PC-3 (cell line): Measurements from ENCODE around the gene SOD1. TPM values are rescaled to one million over a fixed set of nuclear protein-coding genes. Genes with fewer than 3 reads are reported as not detected.

Experiments
- ATAC-seq: fragments of 200-7000 bp; cut with Tn5 transposase; 2 replicates; pipeline ENCODE4 v1.9.1; 2020; ENCODE audit warnings: mild to moderate bottlenecking, moderate library complexity
- BruUV-seq: library from RNA; stranded (reverse); fragments of 400-500 nt; replicated peaks from 2 replicates; lab custom pipeline; 2021; lab: Mats Ljungman, UMichigan
- CTCF ChIA-PET: fragments of 300-600 bp; sonication (Branson Sonifier 250); formaldehyde crosslinking; loops from one replicate; lab custom pipeline; 2022; ENCODE audit warnings: antibody characterized with exemption; lab: Charles Lee
- POLR2A ChIA-PET: fragments of 300-600 bp; sonication (Branson Sonifier 250); formaldehyde crosslinking; loops from one replicate; lab custom pipeline; 2022; ENCODE audit warnings: antibody characterized with exemption; ENCODE audit not compliant: unreplicated experiment; lab: Charles Lee
- DNase-seq: peaks from one replicate; pipeline ENCODE4 v3.0.0-alpha.2; 2015
- H2AFZ ChIP-seq: fragments of 300-600 bp; sonication (generic); 2 replicates; pipeline ENCODE4 v1.6.0; 2016; ENCODE audit warnings: antibody characterized with exemption, low read length
- H3F3A ChIP-seq: fragments of 300-600 bp; sonication (generic); one replicate; pipeline ENCODE4 v1.6.0; 2017; ENCODE audit warnings: antibody characterized with exemption, low read length, control low read depth, mild to moderate bottlenecking; ENCODE audit not compliant: unreplicated experiment
- H3K27ac ChIP-seq: fragments of 300-600 bp; sonication (generic); 2 replicates; pipeline ENCODE4 v1.5.1; 2016; ENCODE audit warnings: mild to moderate bottlenecking, low read length
- H3K27me3 ChIP-seq: fragments of 300-600 bp; sonication (generic); 2 replicates; pipeline ENCODE4 v1.6.1; 2016; ENCODE audit warnings: low read length, mixed read lengths
- H3K36me3 ChIP-seq: fragments of 300-600 bp; sonication (generic); 2 replicates; pipeline ENCODE4 v1.6.1; 2016; ENCODE audit warnings: low read depth, mixed run types, low read length, mixed read lengths
- H3K4me1 ChIP-seq: fragments of 300-600 bp; sonication (generic); 2 replicates; pipeline ENCODE4 v1.5.1; 2016; ENCODE audit warnings: low read length; ENCODE audit not compliant: insufficient read depth
- H3K4me2 ChIP-seq: fragments of 300-600 bp; sonication (generic); 2 replicates; pipeline ENCODE4 v1.6.0; 2016; ENCODE audit warnings: low read length
- H3K4me3 ChIP-seq: fragments of 300-600 bp; sonication (generic); 2 replicates; pipeline ENCODE4 v1.5.1; 2016; ENCODE audit warnings: mild to moderate bottlenecking, low read length, mixed read lengths
- H3K79me2 ChIP-seq: fragments of 300-600 bp; sonication (generic); 2 replicates; pipeline ENCODE4 v1.6.1; 2017; ENCODE audit warnings: low read length, mixed read lengths
- H3K9ac ChIP-seq: fragments of 300-600 bp; sonication (generic); 2 replicates; pipeline ENCODE4 v1.6.0; 2016; ENCODE audit warnings: mild to moderate bottlenecking, low read length
- H3K9me2 ChIP-seq: fragments of 300-600 bp; sonication (generic); replicated peaks from 2 replicates; pipeline ENCODE4 v1.6.1; 2016; ENCODE audit warnings: mixed run types, low read length, mixed read lengths
- H3K9me3 ChIP-seq: fragments of 300-600 bp; sonication (generic); 2 replicates; pipeline ENCODE4 v1.6.1; 2016; ENCODE audit warnings: low read length, mixed read lengths
- H4K20me1 ChIP-seq: fragments of 300-600 bp; sonication (generic); 2 replicates; pipeline ENCODE4 v1.6.1; 2016; ENCODE audit warnings: low read length, mixed read lengths
- CTCF ChIP-seq: fragments of 300-600 bp; sonication (generic); conservative IDR thresholded peaks from 2 replicates; pipeline ENCODE4 v1.5.1; 2017; ENCODE audit warnings: antibody characterized with exemption, low read depth, mild to moderate bottlenecking, low read length
- EZH2 ChIP-seq: fragments of 300-600 bp; sonication (generic); IDR thresholded peaks from one replicate; pipeline ENCODE4 v1.6.1; 2017; ENCODE audit warnings: antibody characterized with exemption, mild to moderate bottlenecking, low read length; ENCODE audit not compliant: unreplicated experiment
- EZH2phosphoT487 ChIP-seq: fragments of 300-600 bp; sonication (generic); IDR thresholded peaks from 2 replicates; pipeline ENCODE4 v1.6.1; 2018; ENCODE audit warnings: mild to moderate bottlenecking, antibody characterized with exemption, low read length, borderline replicate concordance
- intact Hi-C: fragments of 100-400 bp; cut with micrococcal nuclease; formaldehyde crosslinking; loops from 2 replicates; pipeline ENCODE4 v1.9.0; 2023
- total RNA-seq: library from RNA; depleted of rRNA; stranded (reverse); fragments of >200 nt; gene quantifications from 2 replicates; pipeline ENCODE4 v1.2.3, GENCODE V29; 2014

Gene SOD1
- total RNA-seq, 1 experiment from 2014 or later, result 409 TPM

- no peak for ATAC-seq
- H3K27me3 ChIP-seq, result no peaks in the 10 kb centered on the region
- POLR2A ChIA-PET, result no interaction called here
- peaks cover 6% of the 10 kb centered on the region for H3K4me1 ChIP-seq
- H3K9me3 ChIP-seq, result no peaks in the 10 kb centered on the region
- intact Hi-C loops, result no loop called here
- H3K36me3 ChIP-seq, result no peaks in the 10 kb centered on the region
- H4K20me1 ChIP-seq, result no peaks in the 10 kb centered on the region
- H3K4me2 ChIP-seq, result no peak overlapping the region
- H3K79me2 ChIP-seq, result no peaks in the 10 kb centered on the region
- no TSS peak for BruUV-seq
- H3F3A ChIP-seq, result no peaks in the 10 kb centered on the region
- no peak overlapping the region for H3K4me3 ChIP-seq
- H3K9me2 ChIP-seq, result no peaks in the 10 kb centered on the region
- DNase-seq, result no peak
- H3K9ac ChIP-seq, result no peak overlapping the region
- TF ChIP-seq EZH2phosphoT487 (no peak), CTCF (no peak)
- no peak overlapping the region for H3K27ac ChIP-seq
- CTCF ChIA-PET, result no interaction called here
- H2AFZ ChIP-seq, result no peak overlapping the region
Measured at GRCh38 chr21:31634993-31635392, 24.5 kb upstream of the SOD1 start.

GRCh38 chr21:31636874-31637273 lies 22.6 kb upstream of the SOD1 start:
- no peak for TF ChIP-seq CTCF
- Histone ChIP-seq H4K20me1 (no peaks in the 10 kb centered on the region), H3K27ac (no peak overlapping the region), H2AFZ (no peak overlapping the region), H3K36me3 (no peaks in the 10 kb centered on the region), H3K4me3 (no peak overlapping the region), H3K27me3 (no peaks in the 10 kb centered on the region), H3F3A (no peaks in the 10 kb centered on the region), H3K4me1 (no peaks in the 10 kb centered on the region), H3K9ac (no peak overlapping the region), H3K4me2 (no peak overlapping the region), H3K9me3 (no peaks in the 10 kb centered on the region), H3K9me2 (no peaks in the 10 kb centered on the region), H3K79me2 (no peaks in the 10 kb centered on the region)
- BruUV-seq, result no TSS peak
- no peak for DNase-seq
- ATAC-seq, result no peak
- ChIA-PET POLR2A (no interaction called here), CTCF (no interaction called here)
- intact Hi-C loops, result no loop called here

- Histone ChIP-seq H3K9me2 (no peaks in the 10 kb centered on the region), H3K9ac (no peak overlapping the region), H3F3A (no peaks in the 10 kb centered on the region), H3K4me2 (no peak overlapping the region), H3K9me3 (no peaks in the 10 kb centered on the region), H2AFZ (no peak overlapping the region), H3K79me2 (no peaks in the 10 kb centered on the region), H3K27ac (no peak overlapping the region), H3K36me3 (no peaks in the 10 kb centered on the region), H3K4me3 (no peak overlapping the region), H3K4me1 (no peaks in the 10 kb centered on the region), H3K27me3 (no peaks in the 10 kb centered on the region), H4K20me1 (no peaks in the 10 kb centered on the region)
- no TSS peak for BruUV-seq
- CTCF ChIA-PET, result no interaction called here
- intact Hi-C loops, result no loop called here
- DNase-seq, result no peak
- no peak for ATAC-seq
- POLR2A ChIA-PET, result no interaction called here
- TF ChIP-seq EZH2phosphoT487, result no peak
- TF ChIP-seq CTCF, result no peak
- no peak for TF ChIP-seq EZH2
Measured at GRCh38 chr21:31641416-31641922, 18.0 kb upstream of the SOD1 start.
